B cell (primary cell): Measurements from ENCODE around the gene SMAD2. TPM values are rescaled to one million over a fixed set of nuclear protein-coding genes. Genes with fewer than 3 reads are reported as not detected.

ENCODE experiments used
- ATAC-seq: fragments of 200-7000 bp; cut with Tn5 transposase; one replicate; pipeline ENCODE4 v1.10.0; 2021; ENCODE audit warnings: low read depth, mild to moderate bottlenecking, moderate number of reproducible peaks, moderate library complexity
- CTCF ChIA-PET: fragments of 350-600 bp; sonication (Branson Sonifier 250); formaldehyde crosslinking; loops from one replicate; lab custom pipeline; 2021; ENCODE audit warnings: antibody characterized with exemption, inconsistent platforms; lab: Charles Lee
- POLR2A ChIA-PET: fragments of 350-600 bp; sonication (Branson Sonifier 250); formaldehyde crosslinking; loops from one replicate; lab custom pipeline; 2021; ENCODE audit warnings: antibody characterized with exemption; lab: Charles Lee
- DNase-seq: peaks from one replicate; pipeline ENCODE4 v3.0.0; 2013
- H2AFZ ChIP-seq: 2 replicates; pipeline ENCODE4 v1.6.1; 2012; ENCODE audit warnings: mild to moderate bottlenecking, low read depth, low read length; ENCODE audit not compliant: insufficient read depth, poor library complexity, severe bottlenecking
- H3K27ac ChIP-seq, 2 donors: 1 replicate in 1 of 2; 2 replicates in 1 of 2; pipeline ENCODE4 v1.5.1; 2012 to 2013; ENCODE audit warnings: low read length in 2 of 2, mild to moderate bottlenecking in 2 of 2, moderate library complexity in 1 of 2
- H3K27me3 ChIP-seq, 4 experiments: fragments of 200-600 bp in 1 of 4; sonication (generic) in 1 of 4; replicated peaks in 1 of 4; 1 replicate in 2 of 4; 2 replicates in 2 of 4; pipeline versions ENCODE4 v1.6.1 to v1.7.0; 2013 to 2016; ENCODE audit warnings: low read length in 3 of 4, mild to moderate bottlenecking in 2 of 4, mixed read lengths in 1 of 4, moderate library complexity in 1 of 4; ENCODE audit not compliant: insufficient read depth in 4 of 4, control insufficient read depth in 3 of 4; ENCODE audit errors: control extremely low read depth in 1 of 4
- H3K36me3 ChIP-seq, 2 experiments: replicated peaks in 1 of 2; 1 replicate in 1 of 2; 2 replicates in 1 of 2; pipeline versions ENCODE4 v1.6.1 to v1.7.1; 2013; ENCODE audit warnings: low read length in 1 of 2; ENCODE audit not compliant: insufficient read depth in 2 of 2, control insufficient read depth in 1 of 2; ENCODE audit errors: control extremely low read depth in 1 of 2, extremely low read depth in 1 of 2
- H3K4me1 ChIP-seq, 2 donors: fragments of 200-600 bp in 1 of 2; sonication (generic) in 1 of 2; 1 replicate in 1 of 2; 2 replicates in 1 of 2; pipeline versions ENCODE4 v1.5.1 to v1.6.1; 2013 to 2017; ENCODE audit warnings: low read length in 2 of 2; ENCODE audit not compliant: control insufficient read depth in 2 of 2, insufficient read depth in 2 of 2
- H3K4me2 ChIP-seq: replicated peaks from 2 replicates; pipeline ENCODE3; 2012; ENCODE audit warnings: mild to moderate bottlenecking, low read depth, low read length; ENCODE audit not compliant: poor library complexity, severe bottlenecking
- H3K4me3 ChIP-seq, 5 experiments: fragments of 200-600 bp in 1 of 5; sonication (generic) in 1 of 5; 1 replicate in 3 of 5; 2 replicates in 2 of 5; pipeline versions ENCODE4 v1.5.1 to v1.7.0; 2011 to 2016; ENCODE audit warnings: low read length in 4 of 5, mild to moderate bottlenecking in 4 of 5, low read depth in 2 of 5, control low read depth in 1 of 5, moderate library complexity in 1 of 5; ENCODE audit not compliant: insufficient read depth in 1 of 5; ENCODE audit errors: control extremely low read depth in 1 of 5, extremely low read depth in 1 of 5
- H3K79me2 ChIP-seq: fragments of 200-600 bp; sonication (generic); one replicate; pipeline ENCODE4 v1.6.0; 2016; ENCODE audit warnings: low read length; ENCODE audit not compliant: control insufficient read depth, insufficient read depth
- H3K9ac ChIP-seq: fragments of 200-600 bp; sonication (generic); 2 replicates; pipeline ENCODE4 v1.6.1; 2017; ENCODE audit warnings: mild to moderate bottlenecking, low read length, moderate library complexity
- H3K9me3 ChIP-seq, 3 donors: one replicate each; pipeline versions ENCODE4 v1.6.1 to v1.7.1; 2013; ENCODE audit warnings: low read length in 2 of 3; ENCODE audit not compliant: control insufficient read depth in 2 of 3, insufficient read depth in 1 of 3; ENCODE audit errors: control extremely low read depth in 1 of 3
- H4K20me1 ChIP-seq: 2 replicates; pipeline ENCODE4 v1.6.0; 2012; ENCODE audit warnings: mild to moderate bottlenecking, low read length; ENCODE audit not compliant: insufficient read depth, control insufficient read depth, poor library complexity, severe bottlenecking
- H3K27ac Mint-ChIP-seq: one replicate; pipeline ENCODE4 v1.8.0; 2021; ENCODE audit warnings: mixed read lengths
- H3K27me3 Mint-ChIP-seq: one replicate; pipeline ENCODE4 v1.8.0; 2021; ENCODE audit warnings: mixed read lengths
- H3K4me1 Mint-ChIP-seq: one replicate; pipeline ENCODE4 v1.8.0; 2021; ENCODE audit warnings: mixed read lengths
- H3K4me3 Mint-ChIP-seq: one replicate; pipeline ENCODE4 v1.8.0; 2021; ENCODE audit warnings: mixed read lengths
- H3K9me3 Mint-ChIP-seq: one replicate; pipeline ENCODE4 v1.8.0; 2022; ENCODE audit warnings: mixed read lengths; ENCODE audit not compliant: insufficient read depth
- EZH2 ChIP-seq: IDR thresholded peaks from 2 replicates; pipeline ENCODE4 v1.6.1; 2012; ENCODE audit warnings: borderline replicate concordance, low read depth, mild to moderate bottlenecking, moderate library complexity, low read length; ENCODE audit not compliant: insufficient read depth, poor library complexity, severe bottlenecking
- WGBS: methylation state at CpG from one replicate; pipeline ENCODE4 v1.1.5; 2013; ENCODE audit warnings: missing lambda C conversion rate; ENCODE audit not compliant: insufficient coverage; 5-methylcytosine and 5-hydroxymethylcytosine counted together
- intact Hi-C: fragments of 100-400 bp; cut with micrococcal nuclease; formaldehyde crosslinking; loops from one replicate; pipeline ENCODE4 v1.10.0; 2022
- polyA plus RNA-seq: library from polyadenylated mRNA; depleted of rRNA; stranded (reverse); fragments of >200 nt; gene quantifications from 2 replicates; pipeline ENCODE4 v1.2.3, GENCODE V29; 2012
- total RNA-seq, 2 donors: library from RNA; stranded (reverse); fragments of 120-200 nt in 1 of 2; gene quantifications; 1 replicate in 1 of 2; 2 replicates in 1 of 2; pipeline versions ENCODE4 v1.2.3 to v1.2.4, GENCODE V29; 2013 to 2022
- TF ChIP-seq, protein P1 (sequence below): fragments of 200-600 bp; IDR thresholded peaks from one replicate; pipeline ENCODE4 v1.8.0; 2022; ENCODE audit warnings: antibody characterized with exemption, mild to moderate bottlenecking

SMAD2 gene
- total and polyA plus RNA-seq, 2 donors (not counting 1 experiment from before 2014, with no cell fraction given) = 23.4 to 139 TPM

DNA sequence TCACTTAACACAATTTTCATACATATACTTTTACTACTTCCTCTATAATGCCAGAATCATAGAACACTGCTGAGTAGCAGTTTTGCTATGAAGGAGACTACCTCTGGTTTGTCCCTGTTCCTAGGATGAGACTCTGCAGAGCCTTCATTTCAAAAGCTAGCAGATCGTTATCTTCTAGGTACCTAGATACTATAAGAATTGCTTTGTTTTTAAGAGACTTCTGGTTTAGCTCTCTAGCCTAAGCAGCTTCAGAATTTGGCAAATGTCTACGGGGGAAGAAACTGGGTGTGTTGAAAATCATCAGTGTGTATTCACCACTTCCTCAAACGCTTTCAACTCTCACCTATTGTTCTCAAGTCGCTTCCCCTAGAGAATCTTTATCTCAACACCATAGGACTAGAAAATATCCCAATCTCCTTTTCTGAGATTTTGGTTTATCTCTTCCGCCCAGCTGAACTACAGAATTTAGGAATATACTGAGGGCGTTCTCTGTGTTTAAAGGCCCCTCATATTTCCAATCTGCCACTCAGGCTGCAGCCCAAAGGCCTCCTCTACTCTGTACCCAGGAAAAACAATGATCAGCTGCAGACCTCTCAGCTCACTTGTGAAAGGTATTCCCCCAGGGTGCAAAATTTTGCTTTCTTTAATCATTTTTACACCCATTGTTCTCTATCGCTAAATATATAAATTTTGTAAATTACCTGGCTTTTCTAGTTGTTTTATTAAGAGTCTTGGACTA is 28.7 kb downstream of the SMAD2 start:
- peak overlapping the region in 2 of 5 experiments; percentile 25 to 39 for H3K4me3 ChIP-seq
- H3K27ac Mint-ChIP-seq = no peak overlapping the region
- no peak overlapping the region for H3K27ac ChIP-seq
- H3K9me3 ChIP-seq = peaks cover 12 to 38% (median 22%) of the 10 kb centered on the region in 3 donors
- peaks cover 85% of the 10 kb centered on the region for H3K79me2 ChIP-seq
- ATAC-seq (peak; percentile 81), DNase-seq (peak; percentile 67)
- peaks cover 34% of the 10 kb centered on the region for H3K4me1 Mint-ChIP-seq
- H3K27me3 Mint-ChIP-seq = peaks cover 50% of the 10 kb centered on the region
- TF ChIP-seq, protein P1, sequence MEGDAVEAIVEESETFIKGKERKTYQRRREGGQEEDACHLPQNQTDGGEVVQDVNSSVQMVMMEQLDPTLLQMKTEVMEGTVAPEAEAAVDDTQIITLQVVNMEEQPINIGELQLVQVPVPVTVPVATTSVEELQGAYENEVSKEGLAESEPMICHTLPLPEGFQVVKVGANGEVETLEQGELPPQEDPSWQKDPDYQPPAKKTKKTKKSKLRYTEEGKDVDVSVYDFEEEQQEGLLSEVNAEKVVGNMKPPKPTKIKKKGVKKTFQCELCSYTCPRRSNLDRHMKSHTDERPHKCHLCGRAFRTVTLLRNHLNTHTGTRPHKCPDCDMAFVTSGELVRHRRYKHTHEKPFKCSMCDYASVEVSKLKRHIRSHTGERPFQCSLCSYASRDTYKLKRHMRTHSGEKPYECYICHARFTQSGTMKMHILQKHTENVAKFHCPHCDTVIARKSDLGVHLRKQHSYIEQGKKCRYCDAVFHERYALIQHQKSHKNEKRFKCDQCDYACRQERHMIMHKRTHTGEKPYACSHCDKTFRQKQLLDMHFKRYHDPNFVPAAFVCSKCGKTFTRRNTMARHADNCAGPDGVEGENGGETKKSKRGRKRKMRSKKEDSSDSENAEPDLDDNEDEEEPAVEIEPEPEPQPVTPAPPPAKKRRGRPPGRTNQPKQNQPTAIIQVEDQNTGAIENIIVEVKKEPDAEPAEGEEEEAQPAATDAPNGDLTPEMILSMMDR = no peak
- no peak for TF ChIP-seq EZH2
- peaks cover 4% of the 10 kb centered on the region in 2 experiments for H3K36me3 ChIP-seq
- peak overlapping the region; percentile 64 for H3K4me3 Mint-ChIP-seq
- no peak overlapping the region for H2AFZ ChIP-seq
- 60% methylated on average over 2 of the region's 7 CpGs for WGBS
- peaks cover 22% of the 10 kb centered on the region for H3K9me3 Mint-ChIP-seq
- ChIA-PET POLR2A (no interaction called here), CTCF (no interaction called here)
- H3K4me2 ChIP-seq = peak overlapping the region; percentile 64
- H3K4me1 ChIP-seq = peaks cover 14 to 20% of the 10 kb centered on the region in 2 donors
- peaks cover 0 to 30% (median 21%) of the 10 kb centered on the region in 4 experiments for H3K27me3 ChIP-seq
- H3K9ac ChIP-seq = peak overlapping the region; percentile 28
- H4K20me1 ChIP-seq = peaks cover 99% of the 10 kb centered on the region
- intact Hi-C loops = loop anchor here (2.0 kb wide), 1 partner anchor 17 kb away; no protein-coding TSS in a partner anchor
